K562 (cell line): Measurements from ENCODE around the gene ZC3H10. TPM values are rescaled to one million over a fixed set of nuclear protein-coding genes. Genes with fewer than 3 reads are reported as not detected.

Experiments
- ATAC-seq: fragments of 200-7000 bp; cut with Tn5 transposase; 3 replicates; pipeline ENCODE4 v1.9.1; 2020; ENCODE audit warnings: moderate library complexity
- BruUV-seq: library from RNA; stranded (reverse); fragments of 400-500 nt; replicated peaks from 2 replicates; lab custom pipeline; 2021; lab: Mats Ljungman, UMichigan
- CTCF ChIA-PET: fragments of 300-600 bp; formaldehyde crosslinking; extraction: SDS; loops from one replicate; lab custom pipeline; 2021; ENCODE audit warnings: low intra/inter-chr PET ratio; lab: Yijun Ruan, JAX
- POLR2A ChIA-PET: fragments of 300-600, 350-650 bp; sonication (Branson Sonifier 250); formaldehyde crosslinking; extraction: SDS; loops from one replicate; lab custom pipeline; 2021; ENCODE audit warnings: antibody characterized with exemption, inconsistent platforms; lab: Yijun Ruan, JAX
- DNase-seq, 4 experiments: peaks; one replicate each; pipeline versions ENCODE4 v3.0.0 to v3.0.0-alpha.2; 2011 to 2018; ENCODE audit warnings: low spot score in 3 of 4, mixed read lengths in 3 of 4; ENCODE audit errors: extremely low read depth in 1 of 4
- FAIRE-seq: peaks from 2 replicates; lab custom pipeline; 2011; peaks lifted over from hg19 to GRCh38; lab: Jason Lieb, UNC
- H2AFZ ChIP-seq: 2 replicates; pipeline ENCODE4 v1.6.0; 2011; ENCODE audit warnings: low read depth, low read length, control low read depth, inconsistent platforms
- H3K27ac ChIP-seq: fragments of 200-600 bp; 3 replicates; pipeline ENCODE4 v1.8.0; 2011; ENCODE audit warnings: low read depth, mild to moderate bottlenecking, control low read depth, inconsistent platforms, low read length, moderate library complexity, mixed read lengths; ENCODE audit errors: extremely low read depth
- H3K27me3 ChIP-seq, 2 experiments: fragments of 300-600 bp in 1 of 2; 2 replicates in 1 of 2; 3 replicates in 1 of 2; pipeline versions ENCODE4 v1.6.0 to v1.8.0; 2011; ENCODE audit warnings: inconsistent platforms in 2 of 2, low read length in 2 of 2, mild to moderate bottlenecking in 1 of 2, mixed read lengths in 1 of 2, moderate library complexity in 1 of 2; ENCODE audit not compliant: control insufficient read depth in 2 of 2, insufficient read depth in 2 of 2
- H3K36me3 ChIP-seq: fragments of 300-600 bp; 3 replicates; pipeline ENCODE4 v1.8.0; 2011; ENCODE audit warnings: mild to moderate bottlenecking, low read length, inconsistent platforms; ENCODE audit not compliant: control insufficient read depth, insufficient read depth
- H3K4me1 ChIP-seq, 2 experiments: fragments of 200-600 bp in 1 of 2; replicated peaks in 1 of 2; 2 replicates in 1 of 2; 3 replicates in 1 of 2; pipeline versions ENCODE4 v1.5.1 to v1.8.0; 2011; ENCODE audit warnings: inconsistent platforms in 2 of 2, low read length in 2 of 2, mild to moderate bottlenecking in 1 of 2, mixed read lengths in 1 of 2, moderate library complexity in 1 of 2; ENCODE audit not compliant: control insufficient read depth in 2 of 2, insufficient read depth in 2 of 2
- H3K4me2 ChIP-seq: 2 replicates; pipeline ENCODE4 v1.6.1; 2011; ENCODE audit warnings: low read length, control low read depth, inconsistent platforms, mixed read lengths; ENCODE audit not compliant: insufficient read depth
- H3K4me3 ChIP-seq: fragments of 200-600 bp; sonication (generic), shearing (Covaris generic); 2 replicates; pipeline ENCODE4 v1.5.1; 2016; ENCODE audit warnings: control low read depth, inconsistent platforms
- H3K79me2 ChIP-seq: fragments of 200-600 bp; 3 replicates; pipeline ENCODE4 v1.8.0; 2011; ENCODE audit warnings: low read length, inconsistent platforms; ENCODE audit not compliant: control insufficient read depth, insufficient read depth
- H3K9ac ChIP-seq, 2 experiments: 2 replicates each; pipeline versions ENCODE4 v1.6.0 to v1.6.1; 2011; ENCODE audit warnings: low read depth in 2 of 2, low read length in 2 of 2, control low read depth in 1 of 2, inconsistent platforms in 1 of 2, mild to moderate bottlenecking in 1 of 2, mixed read lengths in 1 of 2; ENCODE audit not compliant: insufficient read depth in 1 of 2
- H3K9me1 ChIP-seq: one replicate; pipeline ENCODE4 v1.6.0; 2011; ENCODE audit warnings: inconsistent platforms, mild to moderate bottlenecking, low read length, moderate library complexity; ENCODE audit not compliant: control insufficient read depth, insufficient read depth
- H3K9me3 ChIP-seq: replicated peaks from 2 replicates; pipeline ENCODE4 v1.5.1; 2011; ENCODE audit warnings: low read depth, low read length, inconsistent platforms; ENCODE audit not compliant: control insufficient read depth, insufficient read depth
- H4K20me1 ChIP-seq: replicated peaks from 2 replicates; pipeline ENCODE4 v1.6.1; 2011; ENCODE audit warnings: low read length, inconsistent platforms, mixed read lengths; ENCODE audit not compliant: control insufficient read depth, insufficient read depth
- AFF4 ChIP-seq: sonication (generic); formaldehyde crosslinking; IDR thresholded peaks from 2 replicates; pipeline ENCODE4 v1.8.0; 2023; ENCODE audit warnings: mild to moderate bottlenecking, missing genetic modification reagents
- CBFB ChIP-seq: sonication (generic); formaldehyde crosslinking; IDR thresholded peaks from 2 replicates; pipeline ENCODE4 v1.4.0; 2020; ENCODE audit warnings: mild to moderate bottlenecking, missing genetic modification reagents
- EZH2 ChIP-seq: IDR thresholded peaks from 2 replicates; pipeline ENCODE4 v1.6.1; 2012; ENCODE audit warnings: low read depth, mild to moderate bottlenecking, inconsistent platforms, low read length, borderline replicate concordance
- FOS ChIP-seq: IDR thresholded peaks from 3 replicates; pipeline ENCODE4 v1.6.1; 2011; ENCODE audit not compliant: insufficient read length; ENCODE audit errors: extremely low read depth
- GTF2A2 ChIP-seq: IDR thresholded peaks from 2 replicates; pipeline ENCODE4 v1.6.1; 2016; ENCODE audit warnings: mild to moderate bottlenecking, missing genetic modification characterization, missing compliant biosample characterization
- MXD1 ChIP-seq: fragments of 250-450 bp; sonication (Bioruptor Pico); IDR thresholded peaks from 2 replicates; pipeline ENCODE4 v1.8.0; 2021; ENCODE audit warnings: borderline replicate concordance, mild to moderate bottlenecking, moderate library complexity; ENCODE audit not compliant: poor library complexity, severe bottlenecking
- ZNF436 ChIP-seq: fragments of 250-450, 450-650 bp; sonication (Bioruptor Pico); formaldehyde crosslinking; IDR thresholded peaks from 2 replicates; pipeline ENCODE4 v1.7.0; 2020; ENCODE audit warnings: mild to moderate bottlenecking
- WGBS: fragments of 100-300 bp; shearing (Covaris generic); methylation state at CpG from one replicate; pipeline ENCODE4 v1.1.6; 2016; ENCODE audit warnings: low coverage, mixed read lengths; ENCODE audit not compliant: insufficient coverage; ENCODE audit errors: missing lambda C conversion rate; 5-methylcytosine and 5-hydroxymethylcytosine counted together
- in situ Hi-C: fragments of 300-500 bp; cut with MboI; formaldehyde crosslinking; loops from 4 replicates; pipeline ENCODE4 v1.15.0; 2018; ENCODE audit warnings: inconsistent platforms, mixed read lengths
- intact Hi-C: fragments of 100-400 bp; cut with micrococcal nuclease; formaldehyde crosslinking; loops from 2 replicates; pipeline ENCODE4 v1.14.2; 2022
- polyA plus RNA-seq, 8 experiments: library from polyadenylated mRNA; depleted of rRNA in 4 of 8; stranded (reverse) in 5 of 8; unstranded in 3 of 8; fragments of >200 nt; fragmentation: Nextera tagmentation in 2 of 8; fragmentation: Illumina TruSeq in 1 of 8; extraction: Ambion mirVana in 2 of 8; extraction: Trizol in 1 of 8; gene quantifications; 2 replicates each; pipeline versions ENCODE4 v1.2.1 to v1.2.3, GENCODE V29; 2011 to 2014; ENCODE audit warnings: inconsistent platforms in 1 of 8, missing spikeins in 1 of 8
- total RNA-seq, 7 experiments: library from RNA; depleted of rRNA in 6 of 7; stranded (reverse); fragments of >200 nt in 6 of 7; fragmentation: Illumina TruSeq in 2 of 7; extraction: Trizol in 2 of 7; gene quantifications; 2 replicates each; pipeline versions ENCODE4 v1.2.1 to v1.2.3, GENCODE V29; 2011 to 2021; ENCODE audit warnings: low replicate concordance in 1 of 7

Gene ZC3H10
- total and polyA plus RNA-seq, 9 of the 15 experiments (the other 6 are each of a cell fraction or from before 2014, with no cell fraction given), result 0.31 to 4.1 (median 1.6) TPM

GRCh38 chr12:56107242-56107641 is 10.8 kb upstream of the ZC3H10 start (continued):
- no peak for TF ChIP-seq AFF4

- POLR2A ChIA-PET, result interaction anchor here (7.8 kb wide), 1 partner anchor 6 kb away, joined by 125 read pairs; the partner anchor contains the start of genes RPL41 and ZC3H10
- peaks cover 88% of the 10 kb centered on the region for H3K36me3 ChIP-seq
- 94% methylated on average over 5 of the region's 5 CpGs for WGBS
- no peak for FAIRE-seq
- no peak for DNase-seq
- in situ Hi-C loops (no loop called here), intact Hi-C loops (no loop called here)
- no peak overlapping the region for H3K4me2 ChIP-seq
- no peaks in the 10 kb centered on the region for H3K9me1 ChIP-seq
- H4K20me1 ChIP-seq, result peaks cover 7% of the 10 kb centered on the region
- BruUV-seq, result no TSS peak
- no peak overlapping the region for H3K9ac ChIP-seq
- H3K27me3 ChIP-seq, result no peaks in the 10 kb centered on the region
- H3K4me3 ChIP-seq, result no peak overlapping the region
- ATAC-seq, result no peak
- CTCF ChIA-PET, result no interaction called here
- TF ChIP-seq FOS, result no peak
- TF ChIP-seq MXD1, result no peak
- no peak for TF ChIP-seq ZNF436
- TF ChIP-seq EZH2, result no peak
- no peak for TF ChIP-seq GTF2A2 (tag)
- no peak for TF ChIP-seq CBFB (CRISPR knock-in tag)
- H3K27ac ChIP-seq, result no peak overlapping the region
- H3K9me3 ChIP-seq, result peaks cover 12% of the 10 kb centered on the region
- H3K79me2 ChIP-seq, result peaks cover 31% of the 10 kb centered on the region
- H2AFZ ChIP-seq, result no peak overlapping the region
- H3K4me1 ChIP-seq, result peaks cover 0 to 17% of the 10 kb centered on the region in 2 experiments; a peak in 2 of 5 replicates
These were observed 7.5 kb upstream of the ZC3H10 start for GRCh38 chr12:56110571-56110970.
